ENCODE results near the gene ZBTB11. TPM values are rescaled to one million over a fixed set of nuclear protein-coding genes. Genes with fewer than 3 reads are reported as not detected.
"Not testable (repeated sequence)": the region's sequence is repeated elsewhere in the genome, so short reads cannot be mapped to it uniquely, and the experiment has no call there.

ZBTB11 gene
- total and polyA plus RNA-seq, 9 of the 15 experiments (the other 6 are each of a cell fraction or from before 2014, with no cell fraction given) = 6.2 to 31.9 (median 21.4) TPM

GRCh38 chr3:101631959-101632358, 45.0 kb downstream of the ZBTB11 start:
- FAIRE-seq (peak; percentile 26), DNase-seq (ENCODE audit: extremely low read depth in 1 of 4, low spot score in 3 of 4) (peak in 1 of 4 experiments; percentile 76), ATAC-seq (peak; percentile 1; the same call in 2 of the 3 replicates)
- BruUV-seq (replicated peaks); CTCF ChIA-PET (ENCODE audit: low intra/inter-chr PET ratio); H3K9me1 ChIP-seq (ENCODE audit: control insufficient read depth, insufficient read depth, low read length); H4K20me1 ChIP-seq (replicated peaks; ENCODE audit: control insufficient read depth, insufficient read depth, low read length); H2AFZ ChIP-seq (ENCODE audit: low read depth, low read length); H3K9me3 ChIP-seq (replicated peaks; ENCODE audit: control insufficient read depth, insufficient read depth, low read depth, low read length); in situ Hi-C loops (cut with MboI); H3K27me3 ChIP-seq (ENCODE audit: control insufficient read depth in 2 of 2, insufficient read depth in 2 of 2, low read length in 2 of 2): not testable (repeated sequence)
- Histone ChIP-seq H3K4me1 (replicated peaks in 1 of 2; ENCODE audit: control insufficient read depth in 2 of 2, insufficient read depth in 2 of 2, low read length in 2 of 2) (peaks cover 10 to 12% of the 10 kb centered on the region in 2 experiments; a peak in 3 of 5 replicates), H3K79me2 (ENCODE audit: control insufficient read depth, insufficient read depth, low read length) (peaks cover 100% of the 10 kb centered on the region), H3K4me3 (peak overlapping the region; percentile 63), H3K4me2 (ENCODE audit: insufficient read depth, low read length) (peak overlapping the region; percentile 93), H3K36me3 (ENCODE audit: control insufficient read depth, insufficient read depth, low read length) (peaks cover 60% of the 10 kb centered on the region), H3K9ac (ENCODE audit: insufficient read depth in 1 of 2, low read depth in 2 of 2, low read length in 2 of 2) (peak overlapping the region in 1 of 2 experiments; percentile 87; a peak in 3 of 4 replicates), H3K27ac (ENCODE audit: extremely low read depth, low read depth, low read length) (peak overlapping the region; percentile 72)
- POLR2A ChIA-PET = interaction anchor here (0.6 to 1.8 kb wide), 4 partner anchors 8 to 56 kb away, joined by 3 to 8 read pairs (median 5); partner anchors contain the start of gene ZBTB11
- 0% methylated on average over 8 of the region's 8 CpGs for WGBS (ENCODE audit: insufficient coverage, low coverage, missing lambda C conversion rate)
- intact Hi-C loops (cut with micrococcal nuclease) = loop anchor here (10.0 kb wide), 1 partner anchor 257 kb away; no protein-coding TSS in a partner anchor
- peak; percentile 54; the same call in 1 of the 2 replicates for TF ChIP-seq ELF4 (CRISPR knock-in tag; IDR thresholded peaks at IDR 0.05)
- peak; percentile 88 for TF ChIP-seq PTTG1 (tag; IDR thresholded peaks at IDR 0.05; ENCODE audit: low read depth)
- TF ChIP-seq, protein P1, sequence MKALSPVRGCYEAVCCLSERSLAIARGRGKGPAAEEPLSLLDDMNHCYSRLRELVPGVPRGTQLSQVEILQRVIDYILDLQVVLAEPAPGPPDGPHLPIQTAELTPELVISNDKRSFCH (CRISPR knock-in tag; IDR thresholded peaks at IDR 0.05) = peak; percentile 65; the same call in 1 of the 2 replicates
- TF ChIP-seq, protein P1 (tag; IDR thresholded peaks at IDR 0.05) = peak; percentile 97
- TF ChIP-seq PTRF (tag; IDR thresholded peaks at IDR 0.05) = peak; percentile 85
- TF ChIP-seq, protein P2, sequence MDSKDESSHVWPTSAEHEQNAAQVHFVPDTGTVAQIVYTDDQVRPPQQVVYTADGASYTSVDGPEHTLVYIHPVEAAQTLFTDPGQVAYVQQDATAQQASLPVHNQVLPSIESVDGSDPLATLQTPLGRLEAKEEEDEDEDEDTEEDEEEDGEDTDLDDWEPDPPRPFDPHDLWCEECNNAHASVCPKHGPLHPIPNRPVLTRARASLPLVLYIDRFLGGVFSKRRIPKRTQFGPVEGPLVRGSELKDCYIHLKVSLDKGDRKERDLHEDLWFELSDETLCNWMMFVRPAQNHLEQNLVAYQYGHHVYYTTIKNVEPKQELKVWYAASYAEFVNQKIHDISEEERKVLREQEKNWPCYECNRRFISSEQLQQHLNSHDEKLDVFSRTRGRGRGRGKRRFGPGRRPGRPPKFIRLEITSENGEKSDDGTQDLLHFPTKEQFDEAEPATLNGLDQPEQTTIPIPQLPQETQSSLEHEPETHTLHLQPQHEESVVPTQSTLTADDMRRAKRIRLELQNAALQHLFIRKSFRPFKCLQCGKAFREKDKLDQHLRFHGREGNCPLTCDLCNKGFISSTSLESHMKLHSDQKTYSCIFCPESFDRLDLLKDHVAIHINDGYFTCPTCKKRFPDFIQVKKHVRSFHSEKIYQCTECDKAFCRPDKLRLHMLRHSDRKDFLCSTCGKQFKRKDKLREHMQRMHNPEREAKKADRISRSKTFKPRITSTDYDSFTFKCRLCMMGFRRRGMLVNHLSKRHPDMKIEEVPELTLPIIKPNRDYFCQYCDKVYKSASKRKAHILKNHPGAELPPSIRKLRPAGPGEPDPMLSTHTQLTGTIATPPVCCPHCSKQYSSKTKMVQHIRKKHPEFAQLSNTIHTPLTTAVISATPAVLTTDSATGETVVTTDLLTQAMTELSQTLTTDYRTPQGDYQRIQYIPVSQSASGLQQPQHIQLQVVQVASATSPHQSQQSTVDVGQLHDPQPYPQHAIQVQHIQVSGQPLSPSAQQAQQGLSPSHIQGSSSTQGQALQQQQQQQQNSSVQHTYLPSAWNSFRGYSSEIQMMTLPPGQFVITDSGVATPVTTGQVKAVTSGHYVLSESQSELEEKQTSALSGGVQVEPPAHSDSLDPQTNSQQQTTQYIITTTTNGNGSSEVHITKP (IDR thresholded peaks at IDR 0.05; ENCODE audit: partially characterized antibody) = peak; percentile 4
- peak; percentile 90 for TF ChIP-seq ZBTB9 (CRISPR knock-in tag; IDR thresholded peaks at IDR 0.05)
- TF ChIP-seq, protein P3, sequence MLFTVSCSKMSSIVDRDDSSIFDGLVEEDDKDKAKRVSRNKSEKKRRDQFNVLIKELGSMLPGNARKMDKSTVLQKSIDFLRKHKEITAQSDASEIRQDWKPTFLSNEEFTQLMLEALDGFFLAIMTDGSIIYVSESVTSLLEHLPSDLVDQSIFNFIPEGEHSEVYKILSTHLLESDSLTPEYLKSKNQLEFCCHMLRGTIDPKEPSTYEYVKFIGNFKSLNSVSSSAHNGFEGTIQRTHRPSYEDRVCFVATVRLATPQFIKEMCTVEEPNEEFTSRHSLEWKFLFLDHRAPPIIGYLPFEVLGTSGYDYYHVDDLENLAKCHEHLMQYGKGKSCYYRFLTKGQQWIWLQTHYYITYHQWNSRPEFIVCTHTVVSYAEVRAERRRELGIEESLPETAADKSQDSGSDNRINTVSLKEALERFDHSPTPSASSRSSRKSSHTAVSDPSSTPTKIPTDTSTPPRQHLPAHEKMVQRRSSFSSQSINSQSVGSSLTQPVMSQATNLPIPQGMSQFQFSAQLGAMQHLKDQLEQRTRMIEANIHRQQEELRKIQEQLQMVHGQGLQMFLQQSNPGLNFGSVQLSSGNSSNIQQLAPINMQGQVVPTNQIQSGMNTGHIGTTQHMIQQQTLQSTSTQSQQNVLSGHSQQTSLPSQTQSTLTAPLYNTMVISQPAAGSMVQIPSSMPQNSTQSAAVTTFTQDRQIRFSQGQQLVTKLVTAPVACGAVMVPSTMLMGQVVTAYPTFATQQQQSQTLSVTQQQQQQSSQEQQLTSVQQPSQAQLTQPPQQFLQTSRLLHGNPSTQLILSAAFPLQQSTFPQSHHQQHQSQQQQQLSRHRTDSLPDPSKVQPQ (CRISPR knock-in tag; IDR thresholded peaks at IDR 0.05; ENCODE audit: borderline replicate concordance) = peak; percentile 43; the same call in 1 of the 2 replicates
- TF ChIP-seq CBFA2T2 (conservative IDR thresholded peaks at IDR 0.05) = peak; percentile 60
- peak; percentile 71 for TF ChIP-seq CBFA2T3 (IDR thresholded peaks at IDR 0.05)

Measured in K562 (cell line).